Muscle layer of colon (tissue), 2 donors: ENCODE results near the gene DMD.

ENCODE experiments used
- H3K27ac ChIP-seq: one replicate; pipeline ENCODE4 v1.7.0; 2013; ENCODE audit warnings: low read depth, mild to moderate bottlenecking, low read length, moderate library complexity
- H3K27me3 ChIP-seq, 2 donors: one replicate each; pipeline ENCODE4 v1.7.0; 2013; ENCODE audit warnings: low read length in 2 of 2, mild to moderate bottlenecking in 2 of 2; ENCODE audit not compliant: insufficient read depth in 2 of 2, control insufficient read depth in 1 of 2
- H3K36me3 ChIP-seq: one replicate; pipeline ENCODE4 v1.7.0; 2013; ENCODE audit warnings: mild to moderate bottlenecking, low read length; ENCODE audit not compliant: insufficient read depth
- H3K4me1 ChIP-seq: one replicate; pipeline ENCODE4 v1.7.0; 2013; ENCODE audit warnings: mild to moderate bottlenecking, low read length; ENCODE audit not compliant: insufficient read depth
- H3K4me3 ChIP-seq, 2 donors: one replicate each; pipeline ENCODE4 v1.7.0; 2013; ENCODE audit warnings: low read length in 2 of 2, low read depth in 1 of 2, mild to moderate bottlenecking in 1 of 2, moderate library complexity in 1 of 2
- H3K9ac ChIP-seq: one replicate; pipeline ENCODE4 v1.7.0; 2013; ENCODE audit warnings: low read length
- H3K9me3 ChIP-seq: one replicate; pipeline ENCODE4 v1.7.0; 2013; ENCODE audit warnings: mild to moderate bottlenecking, low read length
- donor health status: abdominal sarcoma.
- donor health status: Adenocarcinoma of cecum.

The DMD gene

GRCh38 chrX:32489125-32489524, 722.2 kb downstream of the DMD start:
- Histone ChIP-seq H3K4me3 (no peak overlapping the region), H3K9ac (no peak overlapping the region), H3K36me3 (no peaks in the 10 kb centered on the region), H3K27ac (no peak overlapping the region), H3K27me3 (no peaks in the 10 kb centered on the region), H3K9me3 (no peaks in the 10 kb centered on the region), H3K4me1 (no peaks in the 10 kb centered on the region)

GRCh38 chrX:32483534-32484136, 727.7 kb downstream of the DMD start:
- Histone ChIP-seq H3K9me3 (no peaks in the 10 kb centered on the region), H3K4me1 (no peaks in the 10 kb centered on the region), H3K27ac (no peak overlapping the region), H3K36me3 (no peaks in the 10 kb centered on the region), H3K4me3 (no peak overlapping the region), H3K27me3 (no peaks in the 10 kb centered on the region), H3K9ac (no peak overlapping the region)

- Histone ChIP-seq H3K36me3 (no peaks in the 10 kb centered on the region), H3K27me3 (no peaks in the 10 kb centered on the region), H3K4me1 (no peaks in the 10 kb centered on the region), H3K4me3 (no peak overlapping the region), H3K27ac (no peak overlapping the region), H3K9ac (no peak overlapping the region), H3K9me3 (no peaks in the 10 kb centered on the region)
Observed at GRCh38 chrX:32480019-32480418, 731.3 kb downstream of the DMD start.

- H3K27ac ChIP-seq, result no peak overlapping the region
- no peaks in the 10 kb centered on the region for H3K27me3 ChIP-seq
- no peaks in the 10 kb centered on the region for H3K36me3 ChIP-seq
- no peaks in the 10 kb centered on the region for H3K4me1 ChIP-seq
- no peak overlapping the region for H3K9ac ChIP-seq
- no peak overlapping the region for H3K4me3 ChIP-seq
- H3K9me3 ChIP-seq, result no peaks in the 10 kb centered on the region
Observed at GRCh38 chrX:32472364-32472763, 739.0 kb downstream of the DMD start.

DNA sequence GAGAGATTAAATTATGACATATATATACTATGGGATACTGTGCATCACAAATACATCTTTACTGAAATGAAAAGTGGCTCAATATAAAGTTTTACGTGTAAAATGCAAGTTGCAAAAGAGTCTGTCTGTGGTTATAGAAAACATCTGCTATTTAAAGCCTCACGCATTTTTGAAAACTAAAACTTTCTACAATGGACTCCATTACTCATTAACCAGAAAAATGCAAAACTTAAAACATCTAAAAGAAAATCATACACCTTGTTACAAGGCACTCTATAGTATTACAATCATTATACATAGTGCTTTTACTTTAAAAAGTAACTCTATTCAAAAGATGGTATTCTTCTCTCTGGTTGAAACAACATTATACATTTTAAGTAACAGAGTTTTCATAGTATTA, 755.6 kb downstream of the DMD start:
- no peaks in the 10 kb centered on the region for H3K4me1 ChIP-seq
- H3K9ac ChIP-seq, result no peak overlapping the region
- no peaks in the 10 kb centered on the region for H3K9me3 ChIP-seq
- no peaks in the 10 kb centered on the region for H3K36me3 ChIP-seq
- H3K27ac ChIP-seq, result no peak overlapping the region
- no peak overlapping the region for H3K4me3 ChIP-seq
- no peaks in the 10 kb centered on the region for H3K27me3 ChIP-seq

DNA sequence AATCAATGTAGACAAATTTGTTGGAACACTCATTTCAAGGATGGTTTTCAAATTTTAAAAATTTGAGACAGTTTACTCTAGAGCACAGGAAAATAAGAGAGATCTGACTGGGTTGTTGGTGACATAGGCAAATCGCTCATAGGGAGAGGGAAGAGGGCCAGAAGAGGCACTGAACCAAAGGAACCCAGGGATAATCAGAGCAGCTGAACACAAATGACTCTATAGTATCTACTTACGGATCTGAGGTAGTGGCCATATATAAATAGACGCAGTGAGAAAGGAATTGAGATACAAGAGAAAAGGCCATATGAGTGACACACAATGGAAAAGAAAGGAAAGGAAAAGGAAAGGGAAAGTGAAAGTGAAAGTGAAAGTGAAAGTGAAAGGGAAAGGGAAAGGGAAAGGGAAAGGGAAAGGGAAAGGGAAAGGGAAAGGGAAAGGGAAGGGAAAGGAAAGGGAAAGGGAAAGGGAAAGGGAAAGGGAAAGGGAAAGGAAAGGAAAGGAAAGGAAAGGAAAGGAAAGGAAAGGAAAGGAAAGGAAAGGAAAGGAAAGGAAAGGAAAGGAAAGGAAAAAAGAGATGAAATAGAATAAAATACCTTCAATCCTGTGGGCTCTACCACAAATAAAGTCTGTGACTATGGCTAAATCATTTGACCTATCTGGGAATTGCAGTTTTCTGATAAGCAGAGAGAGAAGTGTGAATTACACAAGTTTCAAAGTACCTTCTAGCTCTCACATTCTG, 759.2 kb downstream of the DMD start:
- Histone ChIP-seq H3K9ac (no peak overlapping the region), H3K27ac (no peak overlapping the region), H3K4me1 (no peaks in the 10 kb centered on the region), H3K27me3 (no peaks in the 10 kb centered on the region), H3K9me3 (no peaks in the 10 kb centered on the region), H3K36me3 (no peaks in the 10 kb centered on the region), H3K4me3 (no peak overlapping the region)

GRCh38 chrX:32448945-32449344, 762.4 kb downstream of the DMD start:
- H3K4me1 ChIP-seq, result no peaks in the 10 kb centered on the region
- no peaks in the 10 kb centered on the region for H3K36me3 ChIP-seq
- H3K27me3 ChIP-seq, result no peaks in the 10 kb centered on the region
- H3K9me3 ChIP-seq, result no peaks in the 10 kb centered on the region
- no peak overlapping the region for H3K4me3 ChIP-seq
- no peak overlapping the region for H3K27ac ChIP-seq
- no peak overlapping the region for H3K9ac ChIP-seq

DNA sequence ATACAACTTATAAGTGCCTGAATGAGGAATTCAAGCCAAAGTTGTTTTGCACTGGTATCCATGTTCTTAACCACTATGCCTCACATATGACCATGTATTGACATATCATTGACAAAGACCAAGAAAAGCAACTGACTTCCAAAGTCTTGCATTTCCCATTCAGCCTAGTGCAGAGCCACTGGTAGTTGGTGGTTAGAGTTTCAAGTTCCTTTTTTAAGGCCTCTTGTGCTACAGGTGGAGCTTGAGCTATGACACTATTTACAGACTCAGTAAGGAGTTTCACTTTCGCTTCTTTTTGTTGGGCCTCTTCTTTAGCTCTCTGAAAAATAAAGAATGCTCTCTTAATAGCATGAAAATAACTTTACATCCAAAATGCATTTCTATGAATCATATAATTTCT, 763.0 kb downstream of the DMD start:
- no peaks in the 10 kb centered on the region for H3K27me3 ChIP-seq
- no peaks in the 10 kb centered on the region for H3K4me1 ChIP-seq

DNA sequence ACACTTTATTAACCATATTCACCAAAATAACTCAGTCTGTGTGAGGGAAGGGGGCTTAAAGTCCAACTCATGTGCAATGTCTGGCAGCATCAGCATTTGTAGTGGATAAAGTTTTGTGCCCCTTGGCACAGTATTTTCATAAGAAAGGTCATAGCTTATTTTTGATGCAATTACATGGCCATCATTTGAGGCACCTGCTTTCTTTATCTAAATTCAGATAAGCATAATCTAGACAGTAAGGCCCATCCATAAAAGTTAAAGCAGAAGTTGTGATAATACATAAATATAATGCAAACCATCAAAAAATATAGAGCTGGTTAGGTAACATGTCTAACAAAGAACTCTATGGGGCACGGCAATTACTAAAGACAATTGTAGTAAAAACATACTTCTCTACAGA, 763.7 kb downstream of the DMD start:
- Histone ChIP-seq H3K27ac (no peak overlapping the region), H3K36me3 (no peaks in the 10 kb centered on the region), H3K4me3 (no peak overlapping the region), H3K4me1 (no peaks in the 10 kb centered on the region), H3K9me3 (no peaks in the 10 kb centered on the region), H3K9ac (no peak overlapping the region), H3K27me3 (no peaks in the 10 kb centered on the region)

More for the DNA sequence above, 763.0 kb downstream of the DMD start:
- Histone ChIP-seq H3K9ac (no peak overlapping the region), H3K9me3 (no peaks in the 10 kb centered on the region), H3K36me3 (no peaks in the 10 kb centered on the region), H3K4me3 (no peak overlapping the region), H3K27ac (no peak overlapping the region)

DNA sequence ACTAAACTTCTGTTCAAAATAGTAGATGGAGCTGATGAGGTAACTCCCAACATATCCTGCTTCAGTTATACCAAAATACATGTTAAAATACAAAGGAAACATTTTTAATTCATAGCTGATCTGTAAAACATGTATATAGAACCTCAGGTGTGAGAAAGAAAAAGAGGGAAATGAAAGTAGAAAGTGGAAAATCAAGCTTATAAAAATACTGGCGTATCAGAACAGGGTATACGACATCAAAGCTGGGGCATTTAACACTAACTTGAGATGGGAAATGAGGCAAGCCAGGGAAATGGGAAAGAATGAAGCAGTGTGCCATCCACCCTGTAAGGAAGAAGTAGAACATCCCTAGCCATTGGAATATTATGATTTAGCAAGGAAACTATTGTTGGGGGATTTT, 767.5 kb downstream of the DMD start:
- H3K36me3 ChIP-seq, result no peaks in the 10 kb centered on the region
- H3K27ac ChIP-seq, result no peak overlapping the region
- H3K9me3 ChIP-seq, result no peaks in the 10 kb centered on the region

GRCh38 chrX:32421266-32421665, 790.1 kb downstream of the DMD start:
- H3K9ac ChIP-seq, result no peak overlapping the region
- no peaks in the 10 kb centered on the region for H3K27me3 ChIP-seq
- H3K9me3 ChIP-seq, result no peaks in the 10 kb centered on the region
- no peak overlapping the region for H3K4me3 ChIP-seq
- no peaks in the 10 kb centered on the region for H3K36me3 ChIP-seq
- no peak overlapping the region for H3K27ac ChIP-seq
- H3K4me1 ChIP-seq, result no peaks in the 10 kb centered on the region

More for the DNA sequence above, 767.5 kb downstream of the DMD start:
- Histone ChIP-seq H3K4me1 (no peaks in the 10 kb centered on the region), H3K27me3 (no peaks in the 10 kb centered on the region), H3K4me3 (no peak overlapping the region), H3K9ac (no peak overlapping the region)

GRCh38 chrX:32408389-32408788, 803.0 kb downstream of the DMD start:
- Histone ChIP-seq H3K4me1 (no peaks in the 10 kb centered on the region), H3K27ac (no peak overlapping the region), H3K27me3 (no peaks in the 10 kb centered on the region), H3K9ac (no peak overlapping the region), H3K4me3 (no peak overlapping the region), H3K9me3 (no peaks in the 10 kb centered on the region), H3K36me3 (no peaks in the 10 kb centered on the region)
